GM12872 (cell line): ENCODE results near the gene ALK.

Experiments
- TF ChIP-seq, protein P1 (sequence below): IDR thresholded peaks from 3 replicates; pipeline ENCODE4 v1.5.1; 2011; ENCODE audit warnings: low read depth, mild to moderate bottlenecking, low read length, moderate library complexity; ENCODE audit not compliant: insufficient read depth

The ALK gene

GRCh38 chr2:29269095-29269764 is 652.2 kb downstream of the ALK start:
- TF ChIP-seq, protein P1, sequence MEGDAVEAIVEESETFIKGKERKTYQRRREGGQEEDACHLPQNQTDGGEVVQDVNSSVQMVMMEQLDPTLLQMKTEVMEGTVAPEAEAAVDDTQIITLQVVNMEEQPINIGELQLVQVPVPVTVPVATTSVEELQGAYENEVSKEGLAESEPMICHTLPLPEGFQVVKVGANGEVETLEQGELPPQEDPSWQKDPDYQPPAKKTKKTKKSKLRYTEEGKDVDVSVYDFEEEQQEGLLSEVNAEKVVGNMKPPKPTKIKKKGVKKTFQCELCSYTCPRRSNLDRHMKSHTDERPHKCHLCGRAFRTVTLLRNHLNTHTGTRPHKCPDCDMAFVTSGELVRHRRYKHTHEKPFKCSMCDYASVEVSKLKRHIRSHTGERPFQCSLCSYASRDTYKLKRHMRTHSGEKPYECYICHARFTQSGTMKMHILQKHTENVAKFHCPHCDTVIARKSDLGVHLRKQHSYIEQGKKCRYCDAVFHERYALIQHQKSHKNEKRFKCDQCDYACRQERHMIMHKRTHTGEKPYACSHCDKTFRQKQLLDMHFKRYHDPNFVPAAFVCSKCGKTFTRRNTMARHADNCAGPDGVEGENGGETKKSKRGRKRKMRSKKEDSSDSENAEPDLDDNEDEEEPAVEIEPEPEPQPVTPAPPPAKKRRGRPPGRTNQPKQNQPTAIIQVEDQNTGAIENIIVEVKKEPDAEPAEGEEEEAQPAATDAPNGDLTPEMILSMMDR, result no peak

DNA sequence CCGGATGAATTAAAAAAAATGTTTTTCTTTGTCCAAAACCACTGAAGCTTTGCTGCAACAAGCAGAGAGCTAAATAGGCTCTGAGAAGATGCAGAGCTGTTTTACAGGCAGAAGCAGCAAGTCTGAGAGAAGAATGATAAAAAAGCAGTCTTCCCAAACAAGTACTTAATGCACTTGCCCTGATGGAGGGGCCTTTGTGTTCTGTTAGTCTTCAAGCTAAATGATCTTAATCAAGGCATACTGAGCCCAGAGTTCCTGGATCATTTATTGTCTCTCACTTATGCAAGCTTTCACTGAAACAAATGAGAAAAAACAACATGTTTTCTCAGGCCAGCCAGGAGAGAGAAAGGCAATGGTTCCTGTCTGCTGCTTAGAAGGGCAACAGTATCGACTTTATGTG is 653.7 kb downstream of the ALK start:
- TF ChIP-seq, protein P1, result no peak

DNA sequence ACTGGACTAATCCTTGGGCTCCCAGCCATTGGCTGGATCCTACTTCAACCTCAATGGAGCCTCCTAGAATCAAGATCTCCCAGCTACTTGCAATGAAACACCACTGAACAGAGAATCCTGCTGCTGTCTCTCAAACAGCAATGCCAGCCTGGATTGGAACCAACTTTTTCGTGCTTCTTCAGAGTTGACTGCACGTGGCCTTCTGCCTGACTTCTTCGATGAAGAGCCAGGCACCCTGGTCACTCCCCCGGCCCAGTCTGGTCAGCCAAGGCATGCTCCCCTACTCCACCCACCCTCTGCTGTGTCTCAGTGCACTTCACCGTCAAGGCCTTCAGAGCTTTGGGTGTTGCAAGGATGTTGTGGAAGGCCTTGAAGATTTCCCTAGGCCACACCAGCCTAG is 657.5 kb downstream of the ALK start:
- TF ChIP-seq, protein P1, result no peak

- TF ChIP-seq, protein P1, result no peak
Observed at GRCh38 chr2:29262681-29263260, 658.6 kb downstream of the ALK start.

DNA sequence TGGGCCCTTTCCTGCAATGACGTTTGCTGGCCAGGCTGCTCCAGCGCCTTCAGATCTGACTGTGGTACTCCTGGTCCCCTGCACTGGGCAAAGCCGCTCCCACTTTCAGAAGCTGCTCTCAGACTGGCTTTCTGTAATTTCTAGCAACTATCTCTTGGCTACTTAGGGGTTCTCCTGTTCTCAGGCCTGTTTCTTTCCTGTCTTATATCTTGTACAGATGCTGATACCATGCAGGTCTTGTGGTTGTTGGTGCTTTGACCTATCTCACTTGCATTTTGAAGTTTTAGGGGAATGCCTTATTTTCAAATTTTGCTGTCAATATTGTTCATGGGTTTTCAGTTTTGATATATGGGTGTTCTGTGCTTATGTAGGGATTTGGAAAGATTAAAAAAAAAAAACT is 660.4 kb downstream of the ALK start:
- TF ChIP-seq, protein P1, result no peak

- TF ChIP-seq, protein P1, result no peak
Observed at GRCh38 chr2:29260142-29260772, 661.1 kb downstream of the ALK start.

- TF ChIP-seq, protein P1, result no peak
Observed at GRCh38 chr2:29259221-29259620, 662.2 kb downstream of the ALK start.
